Measurements from ENCODE around the gene IFNL1.
A peak's percentile ranks its signal among the peaks of the same experiment; 100 is the strongest.

IFNL1 gene

GRCh38 chr19:39252458-39252857, 43.7 kb upstream of the IFNL1 start:
- no peaks in the 10 kb centered on the region for H3K9me2 ChIP-seq (replicated peaks; ENCODE audit: control insufficient read depth, low read length)
- no peaks in the 10 kb centered on the region for H3K36me3 ChIP-seq (ENCODE audit: control insufficient read depth, low read length)
- peaks cover 17% of the 10 kb centered on the region for H3K4me1 ChIP-seq (ENCODE audit: control insufficient read depth, low read length)
- no peaks in the 10 kb centered on the region for H3K79me2 ChIP-seq (ENCODE audit: control insufficient read depth, low read length)
- H3K27me3 ChIP-seq (ENCODE audit: control insufficient read depth, low read length), result no peaks in the 10 kb centered on the region
- TF ChIP-seq EZH2phosphoT487 (IDR thresholded peaks at IDR 0.05; ENCODE audit: borderline replicate concordance, low read length) (no peak), CTCF (IDR thresholded peaks at IDR 0.05; ENCODE audit: low read depth, low read length, poor library complexity, severe bottlenecking) (no peak)
- H3K27ac ChIP-seq (ENCODE audit: low read depth, low read length), result no peak overlapping the region
- H3F3A ChIP-seq (ENCODE audit: control insufficient read depth, insufficient read depth), result no peaks in the 10 kb centered on the region
- peak overlapping the region; percentile 40 for H3K4me2 ChIP-seq (ENCODE audit: low read length)
- H4K20me1 ChIP-seq (ENCODE audit: control insufficient read depth, insufficient read depth, low read depth, low read length), result no peaks in the 10 kb centered on the region
- no peak overlapping the region; the same call in 1 of the 2 replicates for H3K4me3 ChIP-seq (ENCODE audit: low read length)
- no peaks in the 10 kb centered on the region for H3K9me3 ChIP-seq (ENCODE audit: control insufficient read depth, insufficient read depth, low read length)

GRCh38 chr19:39253374-39254149, 42.6 kb upstream of the IFNL1 start:
- Histone ChIP-seq H3K27me3 (ENCODE audit: control insufficient read depth, low read length) (no peaks in the 10 kb centered on the region), H4K20me1 (ENCODE audit: control insufficient read depth, insufficient read depth, low read depth, low read length) (no peaks in the 10 kb centered on the region), H3K79me2 (ENCODE audit: control insufficient read depth, low read length) (no peaks in the 10 kb centered on the region), H3K9me2 (replicated peaks; ENCODE audit: control insufficient read depth, low read length) (no peaks in the 10 kb centered on the region), H3F3A (ENCODE audit: control insufficient read depth, insufficient read depth) (no peaks in the 10 kb centered on the region), H3K36me3 (ENCODE audit: control insufficient read depth, low read length) (no peaks in the 10 kb centered on the region), H3K27ac (ENCODE audit: low read depth, low read length) (no peak overlapping the region), H3K9me3 (ENCODE audit: control insufficient read depth, insufficient read depth, low read length) (no peaks in the 10 kb centered on the region), H3K4me3 (ENCODE audit: low read length) (no peak overlapping the region), H3K4me2 (ENCODE audit: low read length) (no peak overlapping the region), H3K4me1 (ENCODE audit: control insufficient read depth, low read length) (peaks cover 17% of the 10 kb centered on the region)
- TF ChIP-seq CTCF (IDR thresholded peaks at IDR 0.05; ENCODE audit: low read depth, low read length, poor library complexity, severe bottlenecking) (no peak), EZH2phosphoT487 (IDR thresholded peaks at IDR 0.05; ENCODE audit: borderline replicate concordance, low read length) (no peak)

- no peaks in the 10 kb centered on the region for H4K20me1 ChIP-seq (ENCODE audit: control insufficient read depth, insufficient read depth, low read depth, low read length)
Measured at GRCh38 chr19:39254531-39255345, 41.5 kb upstream of the IFNL1 start.

More at GRCh38 chr19:39254531-39255345, 41.5 kb upstream of the IFNL1 start:
- no peak overlapping the region for H3K27ac ChIP-seq (ENCODE audit: low read depth, low read length)
- H3K27me3 ChIP-seq (ENCODE audit: control insufficient read depth, low read length), result no peaks in the 10 kb centered on the region
- H3K4me3 ChIP-seq (ENCODE audit: low read length), result no peak overlapping the region
- H3K36me3 ChIP-seq (ENCODE audit: control insufficient read depth, low read length), result no peaks in the 10 kb centered on the region
- H3F3A ChIP-seq (ENCODE audit: control insufficient read depth, insufficient read depth), result no peaks in the 10 kb centered on the region
- H3K4me1 ChIP-seq (ENCODE audit: control insufficient read depth, low read length), result peaks cover 17% of the 10 kb centered on the region
- TF ChIP-seq EZH2phosphoT487 (IDR thresholded peaks at IDR 0.05; ENCODE audit: borderline replicate concordance, low read length) (no peak), CTCF (IDR thresholded peaks at IDR 0.05; ENCODE audit: low read depth, low read length, poor library complexity, severe bottlenecking) (no peak)
- no peaks in the 10 kb centered on the region for H3K9me3 ChIP-seq (ENCODE audit: control insufficient read depth, insufficient read depth, low read length)
- H3K79me2 ChIP-seq (ENCODE audit: control insufficient read depth, low read length), result no peaks in the 10 kb centered on the region
- H3K4me2 ChIP-seq (ENCODE audit: low read length), result no peak overlapping the region
- no peaks in the 10 kb centered on the region for H3K9me2 ChIP-seq (replicated peaks; ENCODE audit: control insufficient read depth, low read length)

All from DOHH2 (cell line).